ENCODE results near the gene KLF17. TPM values are rescaled to one million over a fixed set of nuclear protein-coding genes. Genes with fewer than 3 reads are reported as not detected.

Gene KLF17
- total and polyA plus RNA-seq, 2 experiments from 2014 or later = not detected

DNA sequence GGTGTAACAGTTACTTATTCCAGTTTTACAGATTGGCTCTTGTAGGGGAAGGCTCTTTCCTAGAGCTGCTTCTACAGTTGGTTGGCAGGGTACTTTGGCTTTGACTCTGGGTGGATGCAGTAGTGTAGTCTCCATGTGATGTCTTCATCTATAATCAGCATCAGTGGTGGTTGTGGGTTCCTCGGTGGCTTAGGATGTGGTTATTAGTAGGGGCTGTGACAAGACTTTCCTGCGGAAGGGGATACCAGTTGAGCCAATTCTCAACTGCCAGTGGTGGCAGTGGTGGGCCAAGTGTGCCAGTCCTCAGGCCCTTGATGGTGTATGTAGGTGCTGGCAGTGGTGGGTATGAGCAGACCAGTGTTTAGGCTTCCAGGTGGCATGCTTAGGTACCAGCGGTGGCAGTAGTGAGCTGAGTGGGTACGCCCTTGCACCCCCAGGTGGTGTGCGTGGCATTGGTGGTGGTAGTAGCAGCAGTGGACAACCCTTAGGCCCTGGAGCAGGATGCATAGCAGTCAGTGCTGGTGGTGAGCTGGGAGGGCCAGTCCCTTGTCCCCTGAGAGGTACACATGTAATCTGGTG is 50.0 kb downstream of the KLF17 start:
- TF ChIP-seq, protein P1, sequence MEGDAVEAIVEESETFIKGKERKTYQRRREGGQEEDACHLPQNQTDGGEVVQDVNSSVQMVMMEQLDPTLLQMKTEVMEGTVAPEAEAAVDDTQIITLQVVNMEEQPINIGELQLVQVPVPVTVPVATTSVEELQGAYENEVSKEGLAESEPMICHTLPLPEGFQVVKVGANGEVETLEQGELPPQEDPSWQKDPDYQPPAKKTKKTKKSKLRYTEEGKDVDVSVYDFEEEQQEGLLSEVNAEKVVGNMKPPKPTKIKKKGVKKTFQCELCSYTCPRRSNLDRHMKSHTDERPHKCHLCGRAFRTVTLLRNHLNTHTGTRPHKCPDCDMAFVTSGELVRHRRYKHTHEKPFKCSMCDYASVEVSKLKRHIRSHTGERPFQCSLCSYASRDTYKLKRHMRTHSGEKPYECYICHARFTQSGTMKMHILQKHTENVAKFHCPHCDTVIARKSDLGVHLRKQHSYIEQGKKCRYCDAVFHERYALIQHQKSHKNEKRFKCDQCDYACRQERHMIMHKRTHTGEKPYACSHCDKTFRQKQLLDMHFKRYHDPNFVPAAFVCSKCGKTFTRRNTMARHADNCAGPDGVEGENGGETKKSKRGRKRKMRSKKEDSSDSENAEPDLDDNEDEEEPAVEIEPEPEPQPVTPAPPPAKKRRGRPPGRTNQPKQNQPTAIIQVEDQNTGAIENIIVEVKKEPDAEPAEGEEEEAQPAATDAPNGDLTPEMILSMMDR (IDR thresholded peaks at IDR 0.05; ENCODE audit: poor library complexity) = no peak
- no peaks in the 10 kb centered on the region for H3K9me2 ChIP-seq (replicated peaks; ENCODE audit: insufficient read depth)
- DNase-seq (ENCODE audit: low spot score) = no peak
- H2AFZ ChIP-seq = no peak overlapping the region
- H4K20me1 ChIP-seq (ENCODE audit: insufficient read depth, poor library complexity, severe bottlenecking) = no peaks in the 10 kb centered on the region
- H3K4me3 ChIP-seq = no peak overlapping the region
- WGBS (ENCODE audit: low lambda C conversion rate, missing lambda C conversion rate) = 94% methylated on average over 5 of the region's 5 CpGs
- H3K9me3 ChIP-seq (ENCODE audit: low read depth) = no peaks in the 10 kb centered on the region
- H3K27me3 ChIP-seq = no peaks in the 10 kb centered on the region
- H3K27ac ChIP-seq = no peak overlapping the region
- H3K36me3 ChIP-seq (replicated peaks; ENCODE audit: insufficient read depth, low read depth) = no peaks in the 10 kb centered on the region
- no peaks in the 10 kb centered on the region for H3K79me2 ChIP-seq
- no peak overlapping the region for H3K4me2 ChIP-seq
- no peaks in the 10 kb centered on the region for H3K4me1 ChIP-seq (ENCODE audit: insufficient read depth)

DNA sequence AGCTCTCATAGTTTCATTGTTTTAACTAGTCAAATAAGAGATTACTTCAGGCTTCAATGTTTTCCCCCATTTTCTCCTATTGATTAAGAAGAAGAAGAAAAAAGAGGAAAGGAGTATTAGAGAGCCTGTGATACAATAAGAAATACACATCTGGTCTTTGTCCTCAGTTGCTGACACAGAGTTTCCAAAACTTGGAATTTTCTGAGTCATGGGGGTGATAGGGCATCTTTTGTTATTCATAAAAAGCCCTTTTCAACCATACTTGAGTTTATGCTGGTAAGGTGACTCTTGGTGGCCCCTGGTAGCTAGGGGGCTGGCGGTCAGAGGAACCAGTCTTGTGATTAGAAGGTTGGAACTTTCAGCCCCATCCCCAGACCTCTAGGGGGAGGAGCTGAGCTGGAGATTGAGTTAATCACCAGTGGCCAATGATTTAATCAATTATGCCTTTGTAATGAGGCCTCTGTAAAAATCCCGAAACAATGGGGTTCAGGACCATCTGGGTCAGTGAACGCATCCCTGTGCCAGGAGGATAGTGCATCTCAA is 51.7 kb downstream of the KLF17 start:
- H3K79me2 ChIP-seq = no peaks in the 10 kb centered on the region
- H3K4me3 ChIP-seq = no peak overlapping the region
- no peaks in the 10 kb centered on the region for H3K27me3 ChIP-seq
- no peaks in the 10 kb centered on the region for H3K36me3 ChIP-seq (replicated peaks; ENCODE audit: insufficient read depth, low read depth)
- no peak overlapping the region for H2AFZ ChIP-seq
- H3K9me3 ChIP-seq (ENCODE audit: low read depth) = no peaks in the 10 kb centered on the region
- H3K9me2 ChIP-seq (replicated peaks; ENCODE audit: insufficient read depth) = no peaks in the 10 kb centered on the region
- TF ChIP-seq, protein P1 (IDR thresholded peaks at IDR 0.05; ENCODE audit: poor library complexity) = no peak
- TF ChIP-seq EZH2 (IDR thresholded peaks at IDR 0.05; ENCODE audit: borderline replicate concordance) = no peak
- no peak for TF ChIP-seq EZH2phosphoT487 (IDR thresholded peaks at IDR 0.05; ENCODE audit: low read depth, severe bottlenecking, unreplicated experiment)
- no peak for DNase-seq (ENCODE audit: low spot score)
- H3K4me1 ChIP-seq (ENCODE audit: insufficient read depth) = no peaks in the 10 kb centered on the region
- WGBS (ENCODE audit: low lambda C conversion rate, missing lambda C conversion rate) = 91% methylated on average over 3 of the region's 3 CpGs
- no peak overlapping the region for H3K27ac ChIP-seq
- H3K4me2 ChIP-seq = no peak overlapping the region
- H4K20me1 ChIP-seq (ENCODE audit: insufficient read depth, poor library complexity, severe bottlenecking) = no peaks in the 10 kb centered on the region

DNA sequence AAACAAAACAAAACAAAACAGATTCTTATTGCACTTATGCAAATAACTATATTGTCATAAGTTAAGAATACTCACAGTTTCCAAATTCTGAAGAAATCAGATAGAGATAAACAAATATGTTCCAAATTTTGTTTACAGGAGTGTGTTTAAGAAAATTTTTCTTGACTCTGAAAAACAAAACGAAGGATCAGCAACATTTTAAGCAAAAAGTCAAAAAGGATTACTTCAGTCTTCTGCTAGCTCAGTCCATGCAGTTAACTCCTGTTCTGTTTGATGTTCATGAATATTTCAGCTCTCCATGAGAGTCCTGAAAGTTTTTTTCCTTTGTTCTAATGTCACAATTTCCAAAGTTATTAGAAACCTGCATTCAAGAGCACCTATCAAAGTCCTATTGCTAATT is 56.0 kb downstream of the KLF17 start:
- no peaks in the 10 kb centered on the region for H3K36me3 ChIP-seq (replicated peaks; ENCODE audit: insufficient read depth, low read depth)
- H3K27me3 ChIP-seq = no peaks in the 10 kb centered on the region
- H4K20me1 ChIP-seq (ENCODE audit: insufficient read depth, poor library complexity, severe bottlenecking) = no peaks in the 10 kb centered on the region
- H3K9me3 ChIP-seq (ENCODE audit: low read depth) = no peaks in the 10 kb centered on the region
- WGBS (ENCODE audit: low lambda C conversion rate, missing lambda C conversion rate) = 74% methylated on average over 1 of the region's 1 CpG
- H3K4me2 ChIP-seq = no peak overlapping the region
- no peak overlapping the region for H3K4me3 ChIP-seq
- H2AFZ ChIP-seq = no peak overlapping the region
- TF ChIP-seq EZH2 (IDR thresholded peaks at IDR 0.05; ENCODE audit: borderline replicate concordance) = no peak
- TF ChIP-seq, protein P1 (IDR thresholded peaks at IDR 0.05; ENCODE audit: poor library complexity) = no peak
- TF ChIP-seq EZH2phosphoT487 (IDR thresholded peaks at IDR 0.05; ENCODE audit: low read depth, severe bottlenecking, unreplicated experiment) = no peak
- H3K27ac ChIP-seq = no peak overlapping the region
- H3K79me2 ChIP-seq = no peaks in the 10 kb centered on the region
- no peaks in the 10 kb centered on the region for H3K4me1 ChIP-seq (ENCODE audit: insufficient read depth)
- DNase-seq (ENCODE audit: low spot score) = no peak
- H3K9me2 ChIP-seq (replicated peaks; ENCODE audit: insufficient read depth) = no peaks in the 10 kb centered on the region

Small RNA genes within 50 kb of the gene (small RNA-seq; reads per million reads assigned to genes)
- not detected for gene AL035417.1
- not detected for gene OOSP1P1
- not detected for gene RF00019
- not detected for gene RN7SL479P

Other genes with a start within 250 kb of the KLF17 start
- gene ARTN, start 185.0 kb upstream of the KLF17 start, total RNA-seq = 0.80 TPM in 1 of 2 replicates, not detected in the other
- gene ARTN, start 185.0 kb upstream of the KLF17 start, polyA plus RNA-seq = 2.1 and 3.2 TPM in 2 replicates
- gene IPO13, start 171.9 kb upstream of the KLF17 start, total RNA-seq = 20.6 and 21.7 TPM in 2 replicates
- gene IPO13, start 171.9 kb upstream of the KLF17 start, polyA plus RNA-seq = 25.4 and 30.7 TPM in 2 replicates
- gene DPH2, start 148.8 kb upstream of the KLF17 start, total RNA-seq = 18.6 and 31.5 TPM in 2 replicates
- gene DPH2, start 148.8 kb upstream of the KLF17 start, polyA plus RNA-seq = 20.2 and 21.5 TPM in 2 replicates
- 195 and 216 TPM in 2 replicates for gene ATP6V0B, start 143.9 kb upstream of the KLF17 start, total RNA-seq
- gene ATP6V0B, start 143.9 kb upstream of the KLF17 start, polyA plus RNA-seq = 338 and 366 TPM in 2 replicates
- 45.7 and 48.2 TPM in 2 replicates for gene B4GALT2, start 139.6 kb upstream of the KLF17 start, total RNA-seq
- gene B4GALT2, start 139.6 kb upstream of the KLF17 start, polyA plus RNA-seq = 68.8 and 73.8 TPM in 2 replicates
- 11.0 and 13.2 TPM in 2 replicates for gene CCDC24, start 127.2 kb upstream of the KLF17 start, total RNA-seq
- gene CCDC24, start 127.2 kb upstream of the KLF17 start, polyA plus RNA-seq = 23.7 and 27.7 TPM in 2 replicates
- 13.5 and 14.6 TPM in 2 replicates for gene SLC6A9, start 87.4 kb upstream of the KLF17 start, total RNA-seq
- 24.9 and 25.3 TPM in 2 replicates for gene SLC6A9, start 87.4 kb upstream of the KLF17 start, polyA plus RNA-seq
- not detected in 2 replicates for gene KLF18, start 22.8 kb downstream of the KLF17 start, total RNA-seq
- not detected in 2 replicates for gene KLF18, start 22.8 kb downstream of the KLF17 start, polyA plus RNA-seq
- gene DMAP1, start 94.7 kb downstream of the KLF17 start, total RNA-seq = 28.8 and 34.4 TPM in 2 replicates
- 46.7 and 61.8 TPM in 2 replicates for gene DMAP1, start 94.7 kb downstream of the KLF17 start, polyA plus RNA-seq
- 51.3 and 59.4 TPM in 2 replicates for gene ERI3, start 236.4 kb downstream of the KLF17 start, total RNA-seq
- 93.2 and 104 TPM in 2 replicates for gene ERI3, start 236.4 kb downstream of the KLF17 start, polyA plus RNA-seq

Measured in hepatocyte (in vitro differentiated cells).